Endothelial cell of umbilical vein (primary cell): ENCODE data around the gene HSFX2. TPM values are rescaled to one million over a fixed set of nuclear protein-coding genes. Genes with fewer than 3 reads are reported as not detected.

Source experiments
- BruUV-seq: library from RNA; stranded (reverse); fragments of 400-500 nt; replicated peaks from 2 replicates; lab custom pipeline; 2021; lab: Mats Ljungman, UMichigan
- CTCF ChIA-PET: fragments of 300-600, 350-600 bp; sonication (Branson Sonifier 250); formaldehyde crosslinking; loops from one replicate; lab custom pipeline; 2021; ENCODE audit warnings: antibody characterized with exemption, inconsistent platforms; lab: Charles Lee
- POLR2A ChIA-PET: fragments of 300-600, 350-600 bp; sonication (Branson Sonifier 250); formaldehyde crosslinking; loops from one replicate; lab custom pipeline; 2021; ENCODE audit warnings: antibody characterized with exemption, inconsistent platforms; lab: Charles Lee
- DNase-seq: peaks from one replicate; pipeline ENCODE4 v3.0.0-alpha.2; 2011; ENCODE audit warnings: low read depth, low spot score
- FAIRE-seq: peaks from 2 replicates; lab custom pipeline; 2011; peaks lifted over from hg19 to GRCh38; lab: Jason Lieb, UNC
- H2AFZ ChIP-seq: 2 replicates; pipeline ENCODE4 v1.6.0; 2012; ENCODE audit warnings: low read depth, low read length, control low read depth, inconsistent platforms
- H3K27ac ChIP-seq: 2 replicates; pipeline ENCODE4 v1.5.1; 2011; ENCODE audit warnings: low read depth, mild to moderate bottlenecking, control low read depth, low read length, moderate library complexity; ENCODE audit not compliant: insufficient read depth
- H3K27me3 ChIP-seq, 2 experiments: 2 replicates each; pipeline versions ENCODE4 v1.6.0 to v1.6.1; 2011; ENCODE audit warnings: low read length in 2 of 2, mixed read lengths in 1 of 2; ENCODE audit not compliant: control insufficient read depth in 2 of 2, insufficient read depth in 2 of 2
- H3K36me3 ChIP-seq, 2 experiments: 2 replicates in 1 of 2; 3 replicates in 1 of 2; pipeline ENCODE4 v1.5.1; 2011; ENCODE audit warnings: low read length in 2 of 2, mild to moderate bottlenecking in 1 of 2, moderate library complexity in 1 of 2; ENCODE audit not compliant: control insufficient read depth in 2 of 2, insufficient read depth in 2 of 2; ENCODE audit errors: extremely low read depth in 1 of 2
- H3K4me1 ChIP-seq: 3 replicates; pipeline ENCODE4 v1.5.1; 2011; ENCODE audit warnings: mild to moderate bottlenecking, low read length; ENCODE audit not compliant: control insufficient read depth, insufficient read depth; ENCODE audit errors: extremely low read depth
- H3K4me2 ChIP-seq: 2 replicates; pipeline ENCODE4 v1.6.1; 2011; ENCODE audit warnings: low read length, control low read depth, mixed read lengths; ENCODE audit not compliant: insufficient read depth
- H3K4me3 ChIP-seq, 3 experiments: fragments of 200-600 bp in 1 of 3; sonication (generic), shearing (Covaris generic) in 1 of 3; replicated peaks in 1 of 3; 2 replicates each; pipeline ENCODE4 v1.5.1; 2011 to 2016; ENCODE audit warnings: control low read depth in 3 of 3, low read length in 3 of 3, mild to moderate bottlenecking in 2 of 3, inconsistent platforms in 1 of 3, low read depth in 1 of 3, moderate library complexity in 1 of 3; ENCODE audit not compliant: insufficient read depth in 1 of 3
- H3K79me2 ChIP-seq: 2 replicates; pipeline ENCODE4 v1.6.0; 2012; ENCODE audit warnings: low read length, inconsistent platforms; ENCODE audit not compliant: control insufficient read depth, insufficient read depth
- H3K9ac ChIP-seq: replicated peaks from 2 replicates; pipeline ENCODE3; 2011; ENCODE audit warnings: low read length, control low read depth; ENCODE audit not compliant: insufficient read depth; ENCODE audit errors: extremely low read depth
- H3K9me1 ChIP-seq: replicated peaks from 3 replicates; pipeline ENCODE4 v1.6.0; 2011; ENCODE audit warnings: mild to moderate bottlenecking, low read length; ENCODE audit not compliant: control insufficient read depth, insufficient read depth; ENCODE audit errors: extremely low read depth
- H3K9me3 ChIP-seq: replicated peaks from 2 replicates; pipeline ENCODE4 v1.5.1; 2012; ENCODE audit warnings: low read length, inconsistent platforms; ENCODE audit not compliant: control insufficient read depth, insufficient read depth
- H4K20me1 ChIP-seq: replicated peaks from 2 replicates; pipeline ENCODE3; 2011; ENCODE audit warnings: mild to moderate bottlenecking, low read length; ENCODE audit not compliant: control insufficient read depth, insufficient read depth; ENCODE audit errors: extremely low read depth
- CTCF ChIP-seq, 2 donors: IDR thresholded peaks; 1 replicate in 1 of 2; 2 replicates in 1 of 2; pipeline ENCODE4 v1.5.1; 2011; ENCODE audit warnings: low read length in 2 of 2, mild to moderate bottlenecking in 2 of 2, moderate library complexity in 2 of 2, control low read depth in 1 of 2, inconsistent platforms in 1 of 2, low read depth in 1 of 2; ENCODE audit not compliant: insufficient read depth in 1 of 2; ENCODE audit errors: extremely low read depth in 1 of 2
- EZH2 ChIP-seq: IDR thresholded peaks from 2 replicates; pipeline ENCODE4 v1.6.1; 2012; ENCODE audit warnings: borderline replicate concordance, low read depth, mild to moderate bottlenecking, moderate library complexity, low read length, inconsistent platforms; ENCODE audit not compliant: severe bottlenecking
- FOS ChIP-seq: IDR thresholded peaks from 2 replicates; pipeline ENCODE4 v1.6.1; 2011; ENCODE audit warnings: mild to moderate bottlenecking, low read length, moderate library complexity, borderline replicate concordance; ENCODE audit not compliant: insufficient read depth
- GATA2 ChIP-seq: IDR thresholded peaks from 2 replicates; pipeline ENCODE4 v1.7.0; 2011; ENCODE audit warnings: low read depth, mild to moderate bottlenecking, moderate library complexity, mixed read lengths, low read length; ENCODE audit not compliant: insufficient read length, insufficient read depth
- JUN ChIP-seq: IDR thresholded peaks from 2 replicates; pipeline ENCODE4 v1.6.1; 2011; ENCODE audit warnings: borderline replicate concordance, low read depth; ENCODE audit not compliant: insufficient read length, insufficient read depth
- MAX ChIP-seq: IDR thresholded peaks from 2 replicates; pipeline ENCODE4 v1.6.1; 2011; ENCODE audit not compliant: insufficient read depth, insufficient read length
- MYC ChIP-seq: IDR thresholded peaks from one replicate; pipeline ENCODE4 v1.6.1; 2011; ENCODE audit warnings: mild to moderate bottlenecking, low read depth, low read length
- POLR2A ChIP-seq: IDR thresholded peaks from 2 replicates; pipeline ENCODE4 v1.6.1; 2012; ENCODE audit warnings: low read depth, mild to moderate bottlenecking, control low read depth, low read length
- POLR2AphosphoS5 ChIP-seq: IDR thresholded peaks from 2 replicates; pipeline ENCODE4 v1.6.1; 2012; ENCODE audit warnings: low read depth, mild to moderate bottlenecking, control low read depth, low read length, moderate library complexity; ENCODE audit not compliant: insufficient read depth
- dilution Hi-C: fragments of 300-500 bp; cut with MboI; formaldehyde crosslinking; loops from one replicate; pipeline ENCODE4 v1.15.0; 2019; ENCODE audit warnings: low sequenced_read_pairs; ENCODE audit not compliant: extremely low pct_ligation_motif_present
- intact Hi-C: fragments of 100-400 bp; cut with micrococcal nuclease; formaldehyde crosslinking; loops from one replicate; pipeline ENCODE4 v1.10.0; 2022
- polyA plus RNA-seq, 4 experiments: library from polyadenylated mRNA; depleted of rRNA in 3 of 4; stranded (reverse) in 3 of 4; unstranded in 1 of 4; fragments of >200 nt; gene quantifications; 2 replicates each; pipeline versions ENCODE4 v1.2.1 to v1.2.3, GENCODE V29; 2011 to 2012; ENCODE audit warnings: missing spikeins in 1 of 4
- total RNA-seq: library from RNA; stranded (reverse); gene quantifications from 2 replicates; pipeline ENCODE4 v1.2.3, GENCODE V29; 2021

HSFX2 gene
- total and polyA plus RNA-seq, 2 donors (not counting 3 experiments of a cell fraction or from before 2014, with no cell fraction given), result 0.11 TPM; not detected in 1

GRCh38 chrX:149567621-149568417 lies 27.3 kb downstream of the HSFX2 start:
- FAIRE-seq, result no peak
- H3K9me1 ChIP-seq, result no peaks in the 10 kb centered on the region
- dilution Hi-C loops, result no loop called here
- H3K4me2 ChIP-seq, result no peak overlapping the region
- H3K36me3 ChIP-seq, result no peaks in the 10 kb centered on the region
- no peak overlapping the region for H2AFZ ChIP-seq
- H3K4me3 ChIP-seq, result no peak overlapping the region
- TF ChIP-seq JUN (no peak), POLR2AphosphoS5 (no peak), FOS (no peak), EZH2 (no peak), MYC (no peak), POLR2A (no peak), GATA2 (no peak), MAX (no peak), CTCF (IDR thresholded peaks at IDR 0.05; ENCODE audit: extremely low read depth in 1 of 2, insufficient read depth in 1 of 2, low read depth in 1 of 2, low read length in 2 of 2) (no peak)
- no peaks in the 10 kb centered on the region for H3K4me1 ChIP-seq
- no peaks in the 10 kb centered on the region for H3K9me3 ChIP-seq
- H3K9ac ChIP-seq, result no peak overlapping the region
- ChIA-PET CTCF (no interaction called here), POLR2A (no interaction called here)
- no peaks in the 10 kb centered on the region for H3K79me2 ChIP-seq
- H4K20me1 ChIP-seq, result no peaks in the 10 kb centered on the region
- intact Hi-C loops, result no loop called here
- DNase-seq, result no peak
- no TSS peak for BruUV-seq
- no peaks in the 10 kb centered on the region for H3K27me3 ChIP-seq
- no peak overlapping the region for H3K27ac ChIP-seq
